T-cell (primary cell): ENCODE data around the gene SDF4. TPM values are rescaled to one million over a fixed set of nuclear protein-coding genes. Genes with fewer than 3 reads are reported as not detected.
"Not testable (repeated sequence)": the region's sequence is repeated elsewhere in the genome, so short reads cannot be mapped to it uniquely, and the experiment has no call there.

Source experiments
- ATAC-seq, 4 experiments: fragments of 200-7000 bp in 3 of 4; fragments of 150-1000 bp in 1 of 4; cut with Tn5 transposase; replicated peaks in 1 of 4; 1 replicate in 3 of 4; 2 replicates in 1 of 4; pipeline ENCODE4 v1.10.0; 2021; ENCODE audit warnings: moderate library complexity in 3 of 4, mild to moderate bottlenecking in 2 of 4, moderate number of reproducible peaks in 1 of 4
- CTCF ChIA-PET, 2 donors: fragments of 300-600 bp; sonication (Branson Sonifier 250); formaldehyde crosslinking; loops; one replicate each; lab custom pipeline; 2022; ENCODE audit warnings: antibody characterized with exemption in 2 of 2; lab: Charles Lee
- POLR2A ChIA-PET, 2 donors: fragments of 300-600 bp; sonication (Branson Sonifier 250); formaldehyde crosslinking; loops; one replicate each; lab custom pipeline; 2022; ENCODE audit warnings: antibody characterized with exemption in 2 of 2; lab: Charles Lee
- DNase-seq, 35 experiments: peaks; one replicate each; pipeline versions ENCODE4 v3.0.0 to v3.0.0-alpha.2; 2013 to 2023
- H3K27ac ChIP-seq: one replicate; pipeline ENCODE4 v1.5.1; 2013; ENCODE audit warnings: low read length
- H3K27me3 ChIP-seq, 2 experiments: replicated peaks in 1 of 2; 1 replicate in 1 of 2; 2 replicates in 1 of 2; pipeline versions ENCODE4 v1.6.1 to v1.7.0; 2013; ENCODE audit warnings: low read length in 1 of 2, mixed read lengths in 1 of 2; ENCODE audit not compliant: control insufficient read depth in 2 of 2, insufficient read depth in 2 of 2; ENCODE audit errors: extremely low read depth in 1 of 2
- H3K36me3 ChIP-seq, 2 donors: 1 replicate in 1 of 2; 2 replicates in 1 of 2; pipeline versions ENCODE4 v1.6.1 to v1.7.0; 2013; ENCODE audit warnings: low read length in 1 of 2; ENCODE audit not compliant: control insufficient read depth in 2 of 2, insufficient read depth in 1 of 2; ENCODE audit errors: extremely low read depth in 1 of 2
- H3K4me1 ChIP-seq, 2 experiments: 1 replicate in 1 of 2; 2 replicates in 1 of 2; pipeline versions ENCODE4 v1.6.1 to v1.7.0; 2013; ENCODE audit warnings: low read length in 2 of 2, mixed read lengths in 1 of 2; ENCODE audit not compliant: insufficient read depth in 2 of 2, control insufficient read depth in 1 of 2; ENCODE audit errors: extremely low read depth in 1 of 2
- H3K4me3 ChIP-seq, 2 donors: 1 replicate in 1 of 2; 2 replicates in 1 of 2; pipeline versions ENCODE4 v1.5.1 to v1.7.0; 2013; ENCODE audit warnings: mild to moderate bottlenecking in 2 of 2, low read length in 1 of 2, moderate library complexity in 1 of 2; ENCODE audit not compliant: control insufficient read depth in 1 of 2; ENCODE audit errors: extremely low read depth in 1 of 2
- H3K9me3 ChIP-seq: 2 replicates; pipeline ENCODE4 v1.7.0; 2013
- H3K27ac Mint-ChIP-seq, 2 donors: one replicate each; pipeline ENCODE4 v1.8.0; 2020 to 2021; ENCODE audit warnings: mild to moderate bottlenecking in 2 of 2, mixed read lengths in 2 of 2
- H3K27me3 Mint-ChIP-seq, 2 donors: one replicate each; pipeline ENCODE4 v1.8.0; 2021 to 2022; ENCODE audit warnings: mixed read lengths in 2 of 2
- H3K36me3 Mint-ChIP-seq: one replicate; pipeline ENCODE4 v1.8.0; 2021; ENCODE audit warnings: mixed read lengths
- H3K4me1 Mint-ChIP-seq, 3 donors: one replicate each; pipeline ENCODE4 v1.8.0; 2020 to 2022; ENCODE audit warnings: mixed read lengths in 3 of 3, mild to moderate bottlenecking in 1 of 3
- H3K4me3 Mint-ChIP-seq, 3 donors: one replicate each; pipeline ENCODE4 v1.8.0; 2020 to 2022; ENCODE audit warnings: mild to moderate bottlenecking in 3 of 3, mixed read lengths in 3 of 3, moderate library complexity in 3 of 3
- H3K9me3 Mint-ChIP-seq, 3 donors: one replicate each; pipeline ENCODE4 v1.8.0; 2020 to 2022; ENCODE audit warnings: mixed read lengths in 3 of 3
- WGBS: methylation state at CpG from one replicate; pipeline ENCODE4 v1.1.5; 2013; ENCODE audit warnings: missing lambda C conversion rate; ENCODE audit not compliant: insufficient coverage; 5-methylcytosine and 5-hydroxymethylcytosine counted together
- total RNA-seq, 35 experiments: library from RNA in 6 of 35; stranded (reverse) in 6 of 35; fragments of 120-200 nt in 1 of 35; gene quantifications; one replicate each; pipeline versions ENCODE4 v1.2.1 to v1.2.4 and lab custom pipeline; 2013 to 2026

SDF4 gene
- total RNA-seq, 5 donors from 2014 or later (not counting 1 experiment from before 2014, with no cell fraction given) = 98.6 to 151 (median 141) TPM

GRCh38 chr1:1178794-1179331, 52.9 kb downstream of the SDF4 start:
- H3K27me3 ChIP-seq = peaks cover 0 to 54% of the 10 kb centered on the region in 2 experiments
- H3K9me3 Mint-ChIP-seq = no peaks in the 10 kb centered on the region
- H3K4me3 ChIP-seq = no peak overlapping the region
- no peak overlapping the region for H3K27ac Mint-ChIP-seq
- ChIA-PET CTCF (no interaction called here), POLR2A (no interaction called here)
- peaks cover 5 to 30% of the 10 kb centered on the region in 2 experiments for H3K4me1 ChIP-seq
- no peaks in the 10 kb centered on the region for H3K36me3 Mint-ChIP-seq
- H3K4me3 Mint-ChIP-seq = no peak overlapping the region
- ATAC-seq (no peak), DNase-seq (peak in 2 of 35 experiments; percentile 1 to 3)
- H3K27ac ChIP-seq = no peak overlapping the region
- no peaks in the 10 kb centered on the region for H3K36me3 ChIP-seq
- H3K4me1 Mint-ChIP-seq = peaks cover 4 to 23% (median 11%) of the 10 kb centered on the region in 3 donors
- 87% methylated on average over 31 of the region's 32 CpGs for WGBS
- H3K27me3 Mint-ChIP-seq = peaks cover 8 to 9% of the 10 kb centered on the region in 2 donors
- no peaks in the 10 kb centered on the region for H3K9me3 ChIP-seq

GRCh38 chr1:1177452-1178206, 54.2 kb downstream of the SDF4 start:
- H3K9me3 Mint-ChIP-seq = no peaks in the 10 kb centered on the region
- no peak overlapping the region for H3K4me3 ChIP-seq
- ATAC-seq (no peak), DNase-seq (no peak)
- H3K27me3 ChIP-seq = peaks cover 0 to 56% of the 10 kb centered on the region in 2 experiments
- WGBS = 74% methylated on average over 12 of the region's 21 CpGs
- ChIA-PET CTCF (no interaction called here), POLR2A (no interaction called here)
- no peak overlapping the region for H3K27ac ChIP-seq
- peaks cover 5 to 8% of the 10 kb centered on the region in 2 donors for H3K27me3 Mint-ChIP-seq
- H3K4me3 Mint-ChIP-seq = no peak overlapping the region
- H3K9me3 ChIP-seq = no peaks in the 10 kb centered on the region
- peaks cover 10 to 28% (median 11%) of the 10 kb centered on the region in 3 donors for H3K4me1 Mint-ChIP-seq
- no peak overlapping the region for H3K27ac Mint-ChIP-seq
- H3K4me1 ChIP-seq = peaks cover 13 to 36% of the 10 kb centered on the region in 2 experiments
- H3K36me3 Mint-ChIP-seq = no peaks in the 10 kb centered on the region
- no peaks in the 10 kb centered on the region for H3K36me3 ChIP-seq

GRCh38 chr1:1176931-1177330, 54.9 kb downstream of the SDF4 start:
- Mint-ChIP-seq H3K36me3 (no peaks in the 10 kb centered on the region), H3K4me3 (no peak overlapping the region), H3K27ac (no peak overlapping the region), H3K9me3 (no peaks in the 10 kb centered on the region), H3K4me1 (peaks cover 13 to 30% (median 16%) of the 10 kb centered on the region in 3 donors), H3K27me3 (peaks cover 5 to 12% of the 10 kb centered on the region in 2 donors)
- Histone ChIP-seq H3K4me1 (peaks cover 17 to 36% of the 10 kb centered on the region in 2 experiments), H3K9me3 (no peaks in the 10 kb centered on the region), H3K4me3 (no peak overlapping the region), H3K27me3 (peaks cover 0 to 55% of the 10 kb centered on the region in 2 experiments), H3K36me3 (no peaks in the 10 kb centered on the region), H3K27ac (no peak overlapping the region)
- ATAC-seq (no peak), DNase-seq (no peak)
- ChIA-PET CTCF (no interaction called here), POLR2A (no interaction called here)
- 80% methylated on average over 6 of the region's 7 CpGs for WGBS

- WGBS = 73% methylated on average over 17 of the region's 22 CpGs
- CTCF ChIA-PET, H3K9me3 ChIP-seq, H3K36me3 Mint-ChIP-seq, H3K27me3 Mint-ChIP-seq, POLR2A ChIA-PET, H3K36me3 ChIP-seq, H3K4me3 Mint-ChIP-seq, H3K27ac Mint-ChIP-seq, H3K27ac ChIP-seq, H3K4me3 ChIP-seq, ATAC-seq, H3K9me3 Mint-ChIP-seq: not testable (repeated sequence)
- DNase-seq = peak in 1 of 35 experiments; percentile 0
- peaks cover 13 to 27% (median 14%) of the 10 kb centered on the region in 3 donors for H3K4me1 Mint-ChIP-seq
- H3K27me3 ChIP-seq = peaks cover 0 to 55% of the 10 kb centered on the region in 2 experiments
- peaks cover 20 to 42% of the 10 kb centered on the region in 2 experiments for H3K4me1 ChIP-seq
These were observed 55.6 kb downstream of the SDF4 start for GRCh38 chr1:1176063-1176761.

- Mint-ChIP-seq H3K27me3 (peaks cover 0 to 4% of the 10 kb centered on the region in 2 donors), H3K9me3 (no peaks in the 10 kb centered on the region), H3K36me3 (no peaks in the 10 kb centered on the region), H3K4me3 (no peak overlapping the region), H3K4me1 (peaks cover 11 to 27% (median 13%) of the 10 kb centered on the region in 3 donors), H3K27ac (no peak overlapping the region)
- DNase-seq (peak in 1 of 35 experiments; percentile 1), ATAC-seq (no peak)
- H3K9me3 ChIP-seq = no peaks in the 10 kb centered on the region
- H3K4me1 ChIP-seq = peaks cover 25 to 49% of the 10 kb centered on the region in 2 experiments
- no peak overlapping the region for H3K4me3 ChIP-seq
- H3K27ac ChIP-seq = no peak overlapping the region
- ChIA-PET POLR2A (no interaction called here), CTCF (interaction anchor here in 1 of 2 donors (0.7 kb wide), 1 partner anchor 68 kb away, joined by 4 read pairs; no protein-coding TSS in a partner anchor)
- no peaks in the 10 kb centered on the region for H3K36me3 ChIP-seq
- H3K27me3 ChIP-seq = peaks cover 0 to 57% of the 10 kb centered on the region in 2 experiments
- WGBS = 85% methylated on average over 22 of the region's 29 CpGs
These were observed 56.4 kb downstream of the SDF4 start for GRCh38 chr1:1175221-1176062.
